Measurements from ENCODE around the gene CTRB1.
A peak's percentile ranks its signal among the peaks of the same experiment; 100 is the strongest.

Gene CTRB1

GRCh38 chr16:75193265-75193650, 25.5 kb upstream of the CTRB1 start:
- no peak overlapping the region for H3K27ac ChIP-seq
- no peaks in the 10 kb centered on the region for H3K9me3 ChIP-seq
- peaks cover 0 to 20% of the 10 kb centered on the region in 2 donors for H3K27me3 ChIP-seq
- DNase-seq = no peak
- intact Hi-C loops (cut with DNase I; ENCODE audit: low total_unique reads) = loop anchor here (10.0 kb wide), 1 partner anchor 562 kb away; no protein-coding TSS in a partner anchor
- no peaks in the 10 kb centered on the region for H3K36me3 ChIP-seq
- TF ChIP-seq, protein P1, sequence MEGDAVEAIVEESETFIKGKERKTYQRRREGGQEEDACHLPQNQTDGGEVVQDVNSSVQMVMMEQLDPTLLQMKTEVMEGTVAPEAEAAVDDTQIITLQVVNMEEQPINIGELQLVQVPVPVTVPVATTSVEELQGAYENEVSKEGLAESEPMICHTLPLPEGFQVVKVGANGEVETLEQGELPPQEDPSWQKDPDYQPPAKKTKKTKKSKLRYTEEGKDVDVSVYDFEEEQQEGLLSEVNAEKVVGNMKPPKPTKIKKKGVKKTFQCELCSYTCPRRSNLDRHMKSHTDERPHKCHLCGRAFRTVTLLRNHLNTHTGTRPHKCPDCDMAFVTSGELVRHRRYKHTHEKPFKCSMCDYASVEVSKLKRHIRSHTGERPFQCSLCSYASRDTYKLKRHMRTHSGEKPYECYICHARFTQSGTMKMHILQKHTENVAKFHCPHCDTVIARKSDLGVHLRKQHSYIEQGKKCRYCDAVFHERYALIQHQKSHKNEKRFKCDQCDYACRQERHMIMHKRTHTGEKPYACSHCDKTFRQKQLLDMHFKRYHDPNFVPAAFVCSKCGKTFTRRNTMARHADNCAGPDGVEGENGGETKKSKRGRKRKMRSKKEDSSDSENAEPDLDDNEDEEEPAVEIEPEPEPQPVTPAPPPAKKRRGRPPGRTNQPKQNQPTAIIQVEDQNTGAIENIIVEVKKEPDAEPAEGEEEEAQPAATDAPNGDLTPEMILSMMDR (IDR thresholded peaks at IDR 0.05) = no peak
- H3K4me1 ChIP-seq = peaks cover 0 to 1% (median 0%) of the 10 kb centered on the region in 4 donors
- no peak overlapping the region for H3K4me3 ChIP-seq

DNA sequence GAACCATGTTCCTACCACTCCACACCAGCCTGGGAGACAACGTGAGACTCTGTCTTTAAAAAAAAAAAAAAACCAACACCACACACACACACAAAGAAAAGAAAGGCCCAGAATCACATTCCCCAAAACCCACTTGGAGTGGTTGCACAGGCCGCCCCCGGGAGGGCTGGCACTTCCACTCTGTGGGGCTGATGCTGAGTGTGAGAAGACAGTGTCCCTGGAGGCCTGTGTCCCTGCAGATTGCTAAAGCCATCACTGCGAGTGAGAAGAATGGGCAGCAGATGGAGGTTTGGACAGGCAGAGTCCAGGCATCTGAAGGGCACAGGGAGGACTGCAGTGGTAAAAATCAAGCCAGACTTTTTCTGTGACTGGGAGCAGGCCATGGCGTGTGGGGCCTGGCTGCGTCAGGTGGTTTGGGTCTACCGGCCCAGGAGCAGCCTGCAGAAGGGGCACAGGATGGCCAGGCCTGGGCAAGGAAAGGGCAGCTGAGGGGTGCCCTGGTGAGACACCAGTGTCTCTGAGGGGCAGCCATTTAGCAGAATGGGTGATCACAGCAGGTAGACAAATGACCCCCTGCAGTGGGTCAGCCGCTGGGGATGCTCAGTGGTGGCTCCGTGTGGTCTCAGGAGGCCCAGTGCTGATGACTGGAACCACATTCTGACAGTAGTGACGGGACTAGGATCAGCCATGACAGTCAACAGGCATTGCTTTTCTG, 24.9 kb upstream of the CTRB1 start:
- TF ChIP-seq, protein P1 (IDR thresholded peaks at IDR 0.05) = no peak
- peak in 1 of 2 donors; percentile 25 for DNase-seq
- intact Hi-C loops (cut with DNase I; ENCODE audit: low total_unique reads) = loop anchor here (10.0 kb wide), 1 partner anchor 561 kb away; no protein-coding TSS in a partner anchor
- Histone ChIP-seq H3K36me3 (no peaks in the 10 kb centered on the region), H3K4me1 (peaks cover 0 to 3% (median 0%) of the 10 kb centered on the region in 4 donors), H3K9me3 (no peaks in the 10 kb centered on the region), H3K4me3 (no peak overlapping the region), H3K27me3 (peaks cover 0 to 23% of the 10 kb centered on the region in 2 donors), H3K27ac (no peak overlapping the region)

- Histone ChIP-seq H3K27me3 (peaks cover 0 to 23% of the 10 kb centered on the region in 2 donors), H3K36me3 (no peaks in the 10 kb centered on the region), H3K9me3 (no peaks in the 10 kb centered on the region), H3K4me3 (no peak overlapping the region), H3K4me1 (peaks cover 0 to 20% (median 6%) of the 10 kb centered on the region in 4 donors), H3K27ac (no peak overlapping the region)
- TF ChIP-seq, protein P1 (IDR thresholded peaks at IDR 0.05) = no peak
- peak in 1 of 2 donors; percentile 44 for DNase-seq
- intact Hi-C loops (cut with DNase I; ENCODE audit: low total_unique reads) = loop anchor here (5.0 to 10.0 kb wide), 2 partner anchors 266 to 559 kb away; partner anchors contain the start of gene TMEM170A
These were observed 22.7 kb upstream of the CTRB1 start for GRCh38 chr16:75195811-75196790.

- Histone ChIP-seq H3K9me3 (no peaks in the 10 kb centered on the region), H3K27ac (no peak overlapping the region), H3K4me1 (peaks cover 0 to 22% (median 7%) of the 10 kb centered on the region in 4 donors), H3K36me3 (no peaks in the 10 kb centered on the region), H3K27me3 (peaks cover 0 to 23% of the 10 kb centered on the region in 2 donors), H3K4me3 (no peak overlapping the region)
- TF ChIP-seq, protein P1 (IDR thresholded peaks at IDR 0.05) = no peak
- peak in 1 of 2 donors; percentile 46 for DNase-seq
- intact Hi-C loops (cut with DNase I; ENCODE audit: low total_unique reads) = loop anchor here (5.0 to 10.0 kb wide), 2 partner anchors 265 to 558 kb away; partner anchors contain the start of gene TMEM170A
These were observed 22.0 kb upstream of the CTRB1 start for GRCh38 chr16:75196836-75197235.

- Histone ChIP-seq H3K27me3 (peaks cover 0 to 23% of the 10 kb centered on the region in 2 donors), H3K27ac (no peak overlapping the region), H3K4me3 (no peak overlapping the region), H3K4me1 (peaks cover 0 to 22% (median 7%) of the 10 kb centered on the region in 4 donors), H3K36me3 (no peaks in the 10 kb centered on the region), H3K9me3 (no peaks in the 10 kb centered on the region)
- peak in 1 of 2 donors; percentile 34 for DNase-seq
- TF ChIP-seq, protein P1 (IDR thresholded peaks at IDR 0.05) = no peak
- intact Hi-C loops (cut with DNase I; ENCODE audit: low total_unique reads) = loop anchor here (5.0 to 10.0 kb wide), 2 partner anchors 265 to 557 kb away; partner anchors contain the start of gene TMEM170A
These were observed 21.2 kb upstream of the CTRB1 start for GRCh38 chr16:75197522-75198134.

Measured in tibial artery (tissue), 4 donors.